ENCODE data around the gene SLC8A1. TPM values are rescaled to one million over a fixed set of nuclear protein-coding genes. Genes with fewer than 3 reads are reported as not detected.

Gene SLC8A1
- total RNA-seq, 6 donors from 2014 or later = 21.8 to 58.6 (median 25.3) TPM

GRCh38 chr2:40332191-40332826 is 119.6 kb downstream of the SLC8A1 start:
- Histone ChIP-seq H3K4me3 (no peak overlapping the region), H3K27me3 (no peaks in the 10 kb centered on the region), H3K36me3 (no peaks in the 10 kb centered on the region), H3K4me1 (peaks cover 0 to 2% (median 0%) of the 10 kb centered on the region in 4 donors), H3K27ac (peak overlapping the region in 1 of 4 donors; percentile 9), H3K9me3 (no peaks in the 10 kb centered on the region)
- ATAC-seq (ENCODE audit: low FRiP score in 2 of 2) = peak in 1 of 2 donors; percentile 68
- 26 to 31% methylated on average over 7 of the region's 7 CpGs for WGBS, 2 donors
- TF ChIP-seq CTCF (IDR thresholded peaks at IDR 0.05) (no peak), EP300 (IDR thresholded peaks at IDR 0.05) (no peak), POLR2AphosphoS5 (IDR thresholded peaks at IDR 0.05) (no peak), POLR2A (IDR thresholded peaks at IDR 0.05) (no peak)
- DNase-seq = no peak

DNA sequence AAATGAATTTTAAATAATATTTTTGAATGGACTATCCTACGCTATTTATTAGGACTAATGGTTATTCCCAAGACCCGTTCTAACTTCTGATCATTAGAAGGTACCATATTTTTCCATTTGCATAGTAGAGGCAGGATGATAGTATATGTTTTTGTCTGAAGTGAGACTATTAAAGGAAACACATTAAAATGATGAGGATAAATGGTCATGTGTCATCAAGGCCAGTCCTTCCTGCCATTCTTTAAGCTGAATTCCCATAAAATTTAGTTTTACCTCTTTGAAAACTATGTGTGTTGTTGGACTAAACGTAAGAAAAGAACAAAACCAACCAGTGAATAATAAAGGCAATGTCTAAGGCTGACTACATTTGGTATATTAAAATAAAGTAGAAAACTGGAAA is 121.8 kb downstream of the SLC8A1 start:
- H3K27me3 ChIP-seq = no peaks in the 10 kb centered on the region
- 63 to 77% methylated on average over 3 of the region's 3 CpGs for WGBS, 2 donors
- TF ChIP-seq CTCF (IDR thresholded peaks at IDR 0.05) (no peak), POLR2AphosphoS5 (IDR thresholded peaks at IDR 0.05) (no peak), EP300 (IDR thresholded peaks at IDR 0.05) (no peak), POLR2A (IDR thresholded peaks at IDR 0.05) (no peak)

GRCh38 chr2:40329739-40330030 is 122.2 kb downstream of the SLC8A1 start:
- H3K36me3 ChIP-seq = no peaks in the 10 kb centered on the region
- DNase-seq (no peak), ATAC-seq (ENCODE audit: low FRiP score in 2 of 2) (no peak)
- no peak overlapping the region for H3K4me3 ChIP-seq
- TF ChIP-seq CTCF (IDR thresholded peaks at IDR 0.05) = no peak
- no peak for TF ChIP-seq POLR2A (IDR thresholded peaks at IDR 0.05)
- TF ChIP-seq EP300 (IDR thresholded peaks at IDR 0.05) = no peak
- TF ChIP-seq POLR2AphosphoS5 (IDR thresholded peaks at IDR 0.05) = no peak
- WGBS, 2 donors = 86 to 91% methylated on average over 1 of the region's 1 CpG
- no peaks in the 10 kb centered on the region for H3K27me3 ChIP-seq
- no peaks in the 10 kb centered on the region for H3K9me3 ChIP-seq
- no peak overlapping the region for H3K27ac ChIP-seq
- H3K4me1 ChIP-seq = peaks cover 0 to 2% (median 0%) of the 10 kb centered on the region in 4 donors

More for the DNA sequence above, 121.8 kb downstream of the SLC8A1 start:
- DNase-seq (no peak), ATAC-seq (ENCODE audit: low FRiP score in 2 of 2) (no peak)
- Histone ChIP-seq H3K4me3 (no peak overlapping the region), H3K9me3 (no peaks in the 10 kb centered on the region), H3K36me3 (no peaks in the 10 kb centered on the region), H3K27ac (no peak overlapping the region), H3K4me1 (peaks cover 0 to 2% (median 0%) of the 10 kb centered on the region in 4 donors)

- H3K36me3 ChIP-seq = no peaks in the 10 kb centered on the region
- H3K4me1 ChIP-seq = no peaks in the 10 kb centered on the region
- no peak overlapping the region for H3K4me3 ChIP-seq
- no peak for TF ChIP-seq POLR2A (IDR thresholded peaks at IDR 0.05)
- H3K27me3 ChIP-seq = no peaks in the 10 kb centered on the region
- no peaks in the 10 kb centered on the region for H3K9me3 ChIP-seq
- ATAC-seq (ENCODE audit: low FRiP score in 2 of 2) = no peak
- no peak overlapping the region for H3K27ac ChIP-seq
- no peak for DNase-seq
Observed at GRCh38 chr2:40325116-40325515, 126.8 kb downstream of the SLC8A1 start.

DNA sequence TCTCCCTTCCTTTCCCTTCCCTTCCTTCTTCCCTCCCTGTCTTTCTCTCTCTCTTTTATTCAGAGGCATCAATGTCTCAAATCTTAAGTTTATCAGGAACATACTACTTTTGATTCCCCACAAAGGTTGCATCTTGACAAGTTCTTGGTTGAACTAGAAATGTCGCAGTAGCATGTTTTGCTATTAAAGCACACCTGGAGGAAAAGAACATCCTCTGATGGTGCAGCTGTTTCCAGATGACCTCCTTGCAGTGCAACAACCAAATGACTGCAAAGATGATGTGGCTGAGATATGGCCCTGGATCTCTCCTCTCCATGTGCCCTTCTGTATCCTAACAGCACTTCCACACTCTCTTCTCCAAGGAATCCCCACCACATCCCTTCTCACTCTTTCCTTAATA is 127.2 kb downstream of the SLC8A1 start:
- H3K4me3 ChIP-seq = no peak overlapping the region
- no peaks in the 10 kb centered on the region for H3K9me3 ChIP-seq
- no peak for ATAC-seq (ENCODE audit: low FRiP score in 2 of 2)
- no peaks in the 10 kb centered on the region for H3K27me3 ChIP-seq
- no peak for DNase-seq
- no peaks in the 10 kb centered on the region for H3K36me3 ChIP-seq
- WGBS, 2 donors = 90 to 92% methylated on average over 1 of the region's 1 CpG
- no peaks in the 10 kb centered on the region for H3K4me1 ChIP-seq
- H3K27ac ChIP-seq = no peak overlapping the region
- TF ChIP-seq POLR2A (IDR thresholded peaks at IDR 0.05) = no peak
- no peak for TF ChIP-seq CTCF (IDR thresholded peaks at IDR 0.05)

All from upper lobe of left lung (tissue), 6 donors.